ENCODE measurements around the gene SLC38A2.

SLC38A2 gene

GRCh38 chr12:46342562-46343033, 30.0 kb downstream of the SLC38A2 start:
- Histone ChIP-seq H3K9me3 (ENCODE audit: control insufficient read depth, insufficient read depth, low read depth, low read length) (no peaks in the 10 kb centered on the region), H3K4me1 (ENCODE audit: control insufficient read depth, insufficient read depth, low read length) (no peaks in the 10 kb centered on the region; the same call in 1 of the 2 replicates), H3K27ac (ENCODE audit: extremely low read depth, low read depth, low read length) (no peak overlapping the region), H3K36me3 (ENCODE audit: control insufficient read depth in 2 of 2, insufficient read depth in 1 of 2, low read length in 2 of 2) (no peaks in the 10 kb centered on the region), H3K4me3 (ENCODE audit: low read depth, low read length) (no peak overlapping the region)
- CTCF ChIA-PET = interaction anchor here (0.6 to 2.7 kb wide), 13 partner anchors 10 to 678 kb away, joined by 3 to 15 read pairs (median 3); no protein-coding TSS in a partner anchor
- POLR2A ChIA-PET = no interaction called here
- TF ChIP-seq ZNF670 (tag by site-specific recombination; IDR thresholded peaks at IDR 0.05; ENCODE audit: low read depth) (no peak), ZNF654 (tag by site-specific recombination; IDR thresholded peaks at IDR 0.05; ENCODE audit: low read depth) (peak; percentile 80), CTCF (tag by site-specific recombination; IDR thresholded peaks at IDR 0.05) (peak; percentile 67; the same call in 1 of the 2 replicates)

GRCh38 chr12:46339051-46339450, 33.5 kb downstream of the SLC38A2 start:
- no peak overlapping the region for H3K4me3 ChIP-seq (ENCODE audit: low read depth, low read length)
- TF ChIP-seq BCL6B (tag by site-specific recombination; IDR thresholded peaks at IDR 0.05) (no peak), REST (tag by site-specific recombination; IDR thresholded peaks at IDR 0.05) (peak; percentile 59; the same call in 1 of the 2 replicates)
- CTCF ChIA-PET = interaction anchor here (1.3 kb wide), 1 partner anchor 682 kb away, joined by 3 read pairs; no protein-coding TSS in a partner anchor

GRCh38 chr12:46332260-46332659, 40.3 kb downstream of the SLC38A2 start:
- CTCF ChIA-PET = interaction anchor here (0.6 to 2.1 kb wide), 5 partner anchors 10 to 208 kb away, joined by 3 to 8 read pairs (median 3); no protein-coding TSS in a partner anchor
- no peaks in the 10 kb centered on the region for H3K9me3 ChIP-seq (ENCODE audit: control insufficient read depth, insufficient read depth, low read depth, low read length)
- H3K27ac ChIP-seq (ENCODE audit: extremely low read depth, low read depth, low read length) = no peak overlapping the region
- H3K36me3 ChIP-seq (ENCODE audit: control insufficient read depth in 2 of 2, insufficient read depth in 1 of 2, low read length in 2 of 2) = no peaks in the 10 kb centered on the region
- POLR2A ChIA-PET = interaction anchor here (1.8 kb wide), 1 partner anchor 63 kb away, joined by 4 read pairs; the partner anchor contains the start of gene SLC38A1
- no peak overlapping the region for H3K4me3 ChIP-seq (ENCODE audit: low read depth, low read length)
- no peaks in the 10 kb centered on the region for H3K4me1 ChIP-seq (ENCODE audit: control insufficient read depth, insufficient read depth, low read length)
- TF ChIP-seq ZNF362 (tag by site-specific recombination; IDR thresholded peaks at IDR 0.05) = no peak
- TF ChIP-seq ZNF138 (tag by site-specific recombination; IDR thresholded peaks at IDR 0.05; ENCODE audit: borderline replicate concordance) = no peak
- TF ChIP-seq ZNF214 (tag by site-specific recombination; IDR thresholded peaks at IDR 0.05; ENCODE audit: borderline replicate concordance) = no peak
- no peak for TF ChIP-seq ZNF169 (tag by site-specific recombination; IDR thresholded peaks at IDR 0.05)
- TF ChIP-seq ZNF548 (tag by site-specific recombination; IDR thresholded peaks at IDR 0.05) = no peak
- TF ChIP-seq ZBTB8A (tag by site-specific recombination; IDR thresholded peaks at IDR 0.05) = no peak
- TF ChIP-seq BCL11B (tag by site-specific recombination; IDR thresholded peaks at IDR 0.05; ENCODE audit: low read depth) = no peak
- no peak for TF ChIP-seq ZNF707 (tag by site-specific recombination; IDR thresholded peaks at IDR 0.05)
- no peak for TF ChIP-seq ZNF280D (tag by site-specific recombination; IDR thresholded peaks at IDR 0.05)
- TF ChIP-seq ZNF544 (tag by site-specific recombination; IDR thresholded peaks at IDR 0.05) = no peak
- no peak for TF ChIP-seq KLF8 (tag by site-specific recombination; IDR thresholded peaks at IDR 0.05)
- TF ChIP-seq MYNN (tag by site-specific recombination; IDR thresholded peaks at IDR 0.05; ENCODE audit: borderline replicate concordance) = no peak
- TF ChIP-seq ZNF354C (tag by site-specific recombination; IDR thresholded peaks at IDR 0.05; ENCODE audit: borderline replicate concordance, low read depth) = no peak
- no peak for TF ChIP-seq ZFP37 (tag by site-specific recombination; IDR thresholded peaks at IDR 0.05)
- no peak for TF ChIP-seq GLIS2 (tag by site-specific recombination; IDR thresholded peaks at IDR 0.05)

More at GRCh38 chr12:46339051-46339450, 33.5 kb downstream of the SLC38A2 start:
- POLR2A ChIA-PET = no interaction called here
- Histone ChIP-seq H3K36me3 (ENCODE audit: control insufficient read depth in 2 of 2, insufficient read depth in 1 of 2, low read length in 2 of 2) (no peaks in the 10 kb centered on the region), H3K4me1 (ENCODE audit: control insufficient read depth, insufficient read depth, low read length) (no peaks in the 10 kb centered on the region; the same call in 1 of the 2 replicates), H3K9me3 (ENCODE audit: control insufficient read depth, insufficient read depth, low read depth, low read length) (no peaks in the 10 kb centered on the region), H3K27ac (ENCODE audit: extremely low read depth, low read depth, low read length) (no peak overlapping the region)
